ENCODE results near the gene CERS1.
A peak's percentile ranks its signal among the peaks of the same experiment; 100 is the strongest.

The CERS1 gene

GRCh38 chr19:18895824-18896341 lies at the start of gene CERS1:
Gene CERS1, minus strand, starts transcription at chr19:18896158. Its CDS starts 86 bp downstream, at chr19:18896072.
- DNase-seq: peak; percentile 9 to 30

- DNase-seq: no peak
These were observed 49.3 kb upstream of the CERS1 start for GRCh38 chr19:18945297-18945696.

GRCh38 chr19:18943465-18943864 lies 47.5 kb upstream of the CERS1 start:
- no peak for DNase-seq

- no peak for DNase-seq
These were observed 46.7 kb upstream of the CERS1 start for GRCh38 chr19:18942692-18943091.

- DNase-seq: no peak
These were observed 45.8 kb upstream of the CERS1 start for GRCh38 chr19:18941628-18942354.

GRCh38 chr19:18940769-18941627 lies 45.0 kb upstream of the CERS1 start, which contains the start of gene HOMER3:
Gene HOMER3, minus strand, starts transcription at chr19:18941217. Its CDS starts 2,235 bp downstream, at chr19:18938982.
- DNase-seq: peak; percentile 62 to 64

GRCh38 chr19:18939922-18940768 lies 44.2 kb upstream of the CERS1 start:
- DNase-seq: peak; percentile 10 to 23

- no peak for DNase-seq
These were observed 43.2 kb upstream of the CERS1 start for GRCh38 chr19:18939163-18939562.

GRCh38 chr19:18933297-18933696 lies 37.3 kb upstream of the CERS1 start:
- DNase-seq: no peak

- peak in 1 of 2 experiments; percentile 30 for DNase-seq
These were observed 36.4 kb upstream of the CERS1 start for GRCh38 chr19:18932216-18932841.

GRCh38 chr19:18931316-18932162 lies 35.6 kb upstream of the CERS1 start:
- no peak for DNase-seq

GRCh38 chr19:18929311-18929710 lies 33.4 kb upstream of the CERS1 start:
- no peak for DNase-seq

GRCh38 chr19:18928018-18928805 lies 32.3 kb upstream of the CERS1 start:
- no peak for DNase-seq

GRCh38 chr19:18924684-18925213 lies 28.8 kb upstream of the CERS1 start:
- no peak for DNase-seq

GRCh38 chr19:18922228-18922985 lies 26.4 kb upstream of the CERS1 start:
- DNase-seq: no peak

- no peak for DNase-seq
These were observed 25.6 kb upstream of the CERS1 start for GRCh38 chr19:18921593-18921992.

- DNase-seq: no peak
These were observed 24.4 kb upstream of the CERS1 start for GRCh38 chr19:18920400-18920799.

- DNase-seq: no peak
These were observed 23.9 kb upstream of the CERS1 start for GRCh38 chr19:18919900-18920214.

- DNase-seq: peak; percentile 100
These were observed 23.3 kb upstream of the CERS1 start, which contains the start of the genes COPE and DDX49 for GRCh38 chr19:18919086-18919899. Gene COPE, minus strand, starts transcription at chr19:18919387. Its CDS starts 39 bp downstream, at chr19:18919348. Gene DDX49, plus strand, starts transcription at chr19:18919715. Its CDS starts 27 bp downstream, at chr19:18919742.
